ENCODE measurements around the gene MRPS14. TPM values are rescaled to one million over a fixed set of nuclear protein-coding genes. Genes with fewer than 3 reads are reported as not detected.

The MRPS14 gene
- total RNA-seq, 1 donor from 2014 or later, result 8.2 TPM

GRCh38 chr1:175067362-175068106 lies 44.3 kb upstream of the MRPS14 start, which contains the start of gene TNN:
TNN (plus strand) TSS chr1:175067833; CDS start chr1:175077419, 9,586 bp downstream.
- H3K27ac ChIP-seq, result no peak within 1 kb of the TSS
- TF ChIP-seq CTCF (IDR thresholded peaks at IDR 0.05), result no peak
- no peaks in the 10 kb centered on the region for H3K27me3 ChIP-seq
- DNase-seq (ENCODE audit: low spot score in 2 of 2), result no peak
- H3K36me3 ChIP-seq, result no peaks in the 10 kb centered on the region
- no peaks in the 10 kb centered on the region for H3K9me3 ChIP-seq
- intact Hi-C loops (cut with DNase I), result no loop called here
- H3K4me1 ChIP-seq, result peaks cover 0 to 2% of the 10 kb centered on the region in 2 donors
- H3K4me3 ChIP-seq, result no peak within 1 kb of the TSS

- intact Hi-C loops (cut with DNase I), result no loop called here
- Histone ChIP-seq H3K36me3 (no peaks in the 10 kb centered on the region), H3K4me3 (no peak overlapping the region), H3K4me1 (no peaks in the 10 kb centered on the region), H3K27me3 (no peaks in the 10 kb centered on the region), H3K9me3 (no peaks in the 10 kb centered on the region), H3K27ac (no peak overlapping the region)
- no peak for DNase-seq (ENCODE audit: low spot score in 2 of 2)
- no peak for TF ChIP-seq CTCF (IDR thresholded peaks at IDR 0.05)
These were observed 39.6 kb upstream of the MRPS14 start for GRCh38 chr1:175062858-175063257.

- no peak for DNase-seq (ENCODE audit: low spot score in 2 of 2)
- H3K9me3 ChIP-seq, result no peaks in the 10 kb centered on the region
- H3K4me3 ChIP-seq, result no peak overlapping the region
- H3K36me3 ChIP-seq, result no peaks in the 10 kb centered on the region
- H3K27ac ChIP-seq, result no peak overlapping the region
- intact Hi-C loops (cut with DNase I), result no loop called here
- H3K4me1 ChIP-seq, result no peaks in the 10 kb centered on the region
- no peak for TF ChIP-seq CTCF (IDR thresholded peaks at IDR 0.05)
- H3K27me3 ChIP-seq, result no peaks in the 10 kb centered on the region
These were observed 39.1 kb upstream of the MRPS14 start for GRCh38 chr1:175062339-175062738.

GRCh38 chr1:175054736-175055135 lies 31.5 kb upstream of the MRPS14 start:
- no peak for TF ChIP-seq CTCF (IDR thresholded peaks at IDR 0.05)
- Histone ChIP-seq H3K27me3 (no peaks in the 10 kb centered on the region), H3K4me1 (no peaks in the 10 kb centered on the region), H3K27ac (no peak overlapping the region), H3K4me3 (no peak overlapping the region), H3K36me3 (no peaks in the 10 kb centered on the region), H3K9me3 (no peaks in the 10 kb centered on the region)
- no peak for DNase-seq (ENCODE audit: low spot score in 2 of 2)
- intact Hi-C loops (cut with DNase I), result no loop called here

GRCh38 chr1:175050992-175051391 lies 27.8 kb upstream of the MRPS14 start:
- intact Hi-C loops (cut with DNase I), result no loop called here
- H3K9me3 ChIP-seq, result no peaks in the 10 kb centered on the region
- TF ChIP-seq CTCF (IDR thresholded peaks at IDR 0.05), result no peak
- no peak overlapping the region for H3K27ac ChIP-seq
- H3K36me3 ChIP-seq, result no peaks in the 10 kb centered on the region
- no peaks in the 10 kb centered on the region for H3K27me3 ChIP-seq
- no peak for DNase-seq (ENCODE audit: low spot score in 2 of 2)
- H3K4me3 ChIP-seq, result no peak overlapping the region
- no peaks in the 10 kb centered on the region for H3K4me1 ChIP-seq
